Fibroblast of pulmonary artery (primary cell): Measurements from ENCODE around the gene FSIP1.

Experiments
- DNase-seq: peaks from one replicate; pipeline ENCODE4 v3.0.0-alpha.2; 2010; ENCODE audit warnings: low read depth
- H3K4me3 ChIP-seq: replicated peaks from 2 replicates; pipeline ENCODE4 v1.5.1; 2011; ENCODE audit warnings: low read depth, mild to moderate bottlenecking, control low read depth, low read length, moderate library complexity
- CTCF ChIP-seq: IDR thresholded peaks from 2 replicates; pipeline ENCODE4 v1.5.1; 2011; ENCODE audit warnings: mild to moderate bottlenecking, control low read depth, low read length, inconsistent platforms; ENCODE audit errors: missing control alignments

Gene FSIP1

GRCh38 chr15:39658740-39659139 lies 123.9 kb downstream of the FSIP1 start:
- no peak for TF ChIP-seq CTCF
- DNase-seq = no peak
- no peak overlapping the region for H3K4me3 ChIP-seq

- DNase-seq = peak; percentile 78
- H3K4me3 ChIP-seq = no peak overlapping the region
Observed at GRCh38 chr15:39657668-39658067, 125.0 kb downstream of the FSIP1 start.

GRCh38 chr15:39657181-39657580 lies 125.5 kb downstream of the FSIP1 start:
- no peak for TF ChIP-seq CTCF
- H3K4me3 ChIP-seq = no peak overlapping the region
- peak; percentile 12 for DNase-seq

More at GRCh38 chr15:39657668-39658067, 125.0 kb downstream of the FSIP1 start:
- no peak for TF ChIP-seq CTCF

- H3K4me3 ChIP-seq = no peak overlapping the region
- TF ChIP-seq CTCF = no peak
- DNase-seq = no peak
Observed at GRCh38 chr15:39654304-39654703, 128.3 kb downstream of the FSIP1 start.

GRCh38 chr15:39651881-39652280 lies 130.8 kb downstream of the FSIP1 start:
- no peak for DNase-seq
- TF ChIP-seq CTCF = no peak
- H3K4me3 ChIP-seq = no peak overlapping the region

- no peak for DNase-seq
- TF ChIP-seq CTCF = no peak
Observed at GRCh38 chr15:39651295-39651694, 131.3 kb downstream of the FSIP1 start.

GRCh38 chr15:39649757-39650156 lies 132.9 kb downstream of the FSIP1 start:
- DNase-seq = no peak
- TF ChIP-seq CTCF = no peak
- H3K4me3 ChIP-seq = no peak overlapping the region

More at GRCh38 chr15:39651295-39651694, 131.3 kb downstream of the FSIP1 start:
- H3K4me3 ChIP-seq = no peak overlapping the region
